GM12873 (cell line): Measurements from ENCODE around the gene GABRB2.

ENCODE experiments used
- CTCF ChIP-seq: IDR thresholded peaks from 2 replicates; pipeline ENCODE4 v1.5.1; 2012; ENCODE audit warnings: low read depth, mild to moderate bottlenecking, moderate library complexity, low read length, control low read depth; ENCODE audit not compliant: insufficient read depth; ENCODE audit errors: missing control alignments

The GABRB2 gene

GRCh38 chr5:161311146-161311708 lies 235.3 kb downstream of the GABRB2 start:
- TF ChIP-seq CTCF, result no peak

- TF ChIP-seq CTCF, result no peak
Measured at GRCh38 chr5:161306351-161306995, 240.1 kb downstream of the GABRB2 start.

- no peak for TF ChIP-seq CTCF
Measured at GRCh38 chr5:161305601-161306000, 240.9 kb downstream of the GABRB2 start.

- TF ChIP-seq CTCF, result no peak
Measured at GRCh38 chr5:161302559-161302958, 244.0 kb downstream of the GABRB2 start.

- no peak for TF ChIP-seq CTCF
Measured at GRCh38 chr5:161301586-161301985, 244.9 kb downstream of the GABRB2 start.

- TF ChIP-seq CTCF, result no peak
Measured at GRCh38 chr5:161299053-161299452, 247.5 kb downstream of the GABRB2 start.

- TF ChIP-seq CTCF, result no peak
Measured at GRCh38 chr5:161295721-161296250, 250.7 kb downstream of the GABRB2 start.
